Mesendoderm (in vitro differentiated cells): ENCODE results near the gene BTN2A1.
A peak's percentile ranks its signal among the peaks of the same experiment; 100 is the strongest.

ENCODE experiments used
- DNase-seq: peaks from one replicate; pipeline ENCODE4 v3.0.0; 2013
- H2AK5ac ChIP-seq: 2 replicates; pipeline ENCODE4 v1.6.1; 2013; ENCODE audit warnings: low read length, inconsistent platforms
- H2BK120ac ChIP-seq: 2 replicates; pipeline ENCODE4 v1.6.1; 2013; ENCODE audit warnings: low read depth, mild to moderate bottlenecking, low read length, moderate library complexity, mixed read lengths
- H2BK15ac ChIP-seq: replicated peaks from 2 replicates; pipeline ENCODE4 v1.6.1; 2013; ENCODE audit warnings: low read depth, mild to moderate bottlenecking, moderate library complexity
- H2BK5ac ChIP-seq: 2 replicates; pipeline ENCODE4 v1.6.1; 2013; ENCODE audit warnings: low read length, inconsistent platforms
- H3K18ac ChIP-seq: 2 replicates; pipeline ENCODE4 v1.6.1; 2013; ENCODE audit warnings: mild to moderate bottlenecking, low read length, mixed read lengths
- H3K23ac ChIP-seq: one replicate; pipeline ENCODE4 v1.6.1; 2013; ENCODE audit warnings: low read length
- H3K27ac ChIP-seq: 2 replicates; pipeline ENCODE4 v1.5.1; 2013; ENCODE audit warnings: low read depth, mild to moderate bottlenecking, inconsistent platforms, low read length, moderate library complexity
- H3K27me3 ChIP-seq: 2 replicates; pipeline ENCODE4 v1.6.1; 2013; ENCODE audit warnings: low read length, control low read depth, mild to moderate bottlenecking, inconsistent platforms; ENCODE audit not compliant: insufficient read depth, poor library complexity
- H3K36me3 ChIP-seq: 2 replicates; pipeline ENCODE4 v1.6.1; 2013; ENCODE audit warnings: low read length, inconsistent platforms; ENCODE audit not compliant: control insufficient read depth, insufficient read depth
- H3K4ac ChIP-seq: one replicate; pipeline ENCODE4 v1.6.1; 2013; ENCODE audit warnings: low read depth, mild to moderate bottlenecking, low read length, moderate library complexity
- H3K4me1 ChIP-seq: 2 replicates; pipeline ENCODE4 v1.6.1; 2013; ENCODE audit warnings: low read depth, low read length, inconsistent platforms; ENCODE audit not compliant: control insufficient read depth
- H3K4me2 ChIP-seq: 2 replicates; pipeline ENCODE4 v1.6.1; 2013; ENCODE audit warnings: low read length
- H3K4me3 ChIP-seq: 2 replicates; pipeline ENCODE4 v1.5.1; 2013; ENCODE audit warnings: mild to moderate bottlenecking, low read length
- H3K56ac ChIP-seq: one replicate; pipeline ENCODE4 v1.6.1; 2013; ENCODE audit warnings: low read length
- H3K79me1 ChIP-seq: 2 replicates; pipeline ENCODE4 v1.6.1; 2013; ENCODE audit warnings: low read length, inconsistent platforms
- H3K79me2 ChIP-seq: 2 replicates; pipeline ENCODE4 v1.6.1; 2013; ENCODE audit warnings: mild to moderate bottlenecking, low read length; ENCODE audit not compliant: control insufficient read depth, insufficient read depth
- H3K9ac ChIP-seq: 2 replicates; pipeline ENCODE4 v1.6.1; 2013; ENCODE audit warnings: low read length, inconsistent platforms
- H4K5ac ChIP-seq: one replicate; pipeline ENCODE4 v1.6.1; 2013; ENCODE audit warnings: low read length
- H4K8ac ChIP-seq: one replicate; pipeline ENCODE4 v1.6.1; 2013; ENCODE audit warnings: low read depth, mild to moderate bottlenecking, control low read depth, low read length, moderate library complexity
- WGBS: extraction: QIAGEN DNeasy Blood & Tissue Kit; methylation state at CpG from one replicate; pipeline ENCODE4 v1.1.7; 2013; ENCODE audit warnings: low lambda C conversion rate, missing lambda C conversion rate; ENCODE audit not compliant: insufficient coverage; ENCODE audit errors: extremely low coverage; 5-methylcytosine and 5-hydroxymethylcytosine counted together

The BTN2A1 gene

DNA sequence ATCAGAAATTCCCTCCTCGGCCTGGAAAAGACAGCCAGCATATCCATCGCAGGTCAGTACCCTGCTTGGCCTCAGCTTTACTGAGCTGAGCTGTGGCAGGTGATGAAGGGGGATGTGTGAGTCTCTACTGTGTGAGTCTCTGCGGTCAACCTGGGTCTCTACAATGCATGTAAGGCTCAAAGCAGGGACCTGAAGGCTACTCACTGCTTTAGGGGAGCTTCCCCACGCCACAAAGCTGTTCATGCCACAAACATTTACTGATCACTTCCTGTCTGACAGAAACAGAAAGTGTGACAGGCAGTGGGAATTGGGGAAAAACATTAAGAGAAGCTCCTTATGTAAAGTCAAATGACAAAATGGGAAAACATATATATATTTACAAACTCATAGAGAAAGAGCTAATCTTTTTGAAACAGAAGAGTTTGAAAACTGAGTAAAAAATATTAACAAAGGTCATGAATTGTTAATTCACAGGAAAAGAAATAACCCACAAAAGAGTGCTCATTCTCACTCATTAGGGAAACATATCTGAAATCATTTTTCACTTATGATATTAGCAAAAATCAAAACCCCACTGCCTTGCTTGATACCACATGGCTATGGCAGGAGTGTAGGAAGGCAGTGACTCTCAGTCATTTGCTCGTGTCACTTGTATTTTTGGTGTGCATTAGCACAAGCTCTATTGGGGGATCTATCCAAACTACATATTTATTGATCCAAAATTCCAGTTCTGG lies 11.7 kb upstream of the BTN2A1 start:
- Histone ChIP-seq H2BK15ac (no peak overlapping the region), H3K4me2 (no peak overlapping the region), H2BK5ac (no peak overlapping the region), H2AK5ac (no peak overlapping the region), H3K79me1 (no peaks in the 10 kb centered on the region), H3K18ac (no peak overlapping the region), H2BK120ac (no peak overlapping the region), H3K27ac (no peak overlapping the region), H3K79me2 (no peaks in the 10 kb centered on the region), H3K56ac (no peak overlapping the region), H3K27me3 (no peaks in the 10 kb centered on the region), H4K8ac (no peak overlapping the region), H3K36me3 (no peaks in the 10 kb centered on the region), H3K4me1 (no peaks in the 10 kb centered on the region), H3K4ac (no peak overlapping the region), H3K23ac (no peak overlapping the region), H4K5ac (no peak overlapping the region), H3K4me3 (no peak overlapping the region), H3K9ac (no peak overlapping the region)
- no CpG with 5 or more reads among the region's 5 CpGs for WGBS
- DNase-seq = no peak

DNA sequence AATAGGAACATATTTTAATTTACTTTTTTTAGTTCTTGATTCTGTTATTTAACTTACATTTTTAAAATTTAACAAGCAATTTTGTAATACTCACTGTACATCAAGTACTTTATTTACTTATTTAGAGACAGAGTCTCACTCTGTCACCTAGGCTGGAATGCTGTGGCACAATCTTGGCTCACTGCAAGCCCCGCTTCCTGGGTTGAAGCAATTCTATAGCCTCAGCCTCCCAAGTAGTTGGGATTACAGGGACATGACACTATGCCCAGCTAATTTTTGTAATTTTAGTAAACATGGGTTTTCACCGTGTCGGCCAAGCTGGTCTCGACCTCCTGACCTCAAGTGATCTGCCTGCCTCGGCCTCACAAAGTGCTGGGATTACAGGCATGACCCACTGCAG lies 10.5 kb upstream of the BTN2A1 start:
- Histone ChIP-seq H3K4ac (no peak overlapping the region), H3K27me3 (no peaks in the 10 kb centered on the region), H3K4me1 (no peaks in the 10 kb centered on the region), H3K9ac (no peak overlapping the region), H3K56ac (no peak overlapping the region), H3K79me2 (no peaks in the 10 kb centered on the region), H4K5ac (no peak overlapping the region), H2AK5ac (no peak overlapping the region), H3K27ac (no peak overlapping the region), H2BK5ac (no peak overlapping the region), H2BK120ac (no peak overlapping the region), H3K79me1 (no peaks in the 10 kb centered on the region), H2BK15ac (no peak overlapping the region), H3K18ac (no peak overlapping the region), H3K4me3 (no peak overlapping the region), H3K4me2 (no peak overlapping the region), H3K23ac (no peak overlapping the region), H3K36me3 (no peaks in the 10 kb centered on the region), H4K8ac (no peak overlapping the region)
- no peak for DNase-seq
- WGBS = no CpG with 5 or more reads among the region's 5 CpGs

DNA sequence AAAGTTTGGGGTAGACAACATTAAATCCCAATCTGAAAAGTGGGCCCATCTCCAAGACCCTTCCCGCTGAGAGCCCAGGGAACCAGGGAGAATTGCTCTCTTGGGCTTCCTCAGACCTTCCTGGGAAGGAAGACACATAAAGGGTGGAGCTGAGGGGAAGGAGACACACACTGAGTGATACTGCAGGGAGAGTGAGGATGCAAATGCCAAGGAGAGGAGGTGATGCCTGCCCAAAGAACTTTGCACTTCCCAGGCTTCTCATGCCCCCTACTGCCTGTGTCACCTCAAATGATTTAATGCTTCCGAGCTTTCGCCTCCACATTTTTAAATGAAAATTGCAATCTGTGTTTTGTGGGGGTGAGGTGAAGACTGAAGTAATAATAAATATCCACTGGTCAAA lies 7.5 kb upstream of the BTN2A1 start:
- no peaks in the 10 kb centered on the region for H3K79me1 ChIP-seq
- no CpG with 5 or more reads among the region's 3 CpGs for WGBS

DNA sequence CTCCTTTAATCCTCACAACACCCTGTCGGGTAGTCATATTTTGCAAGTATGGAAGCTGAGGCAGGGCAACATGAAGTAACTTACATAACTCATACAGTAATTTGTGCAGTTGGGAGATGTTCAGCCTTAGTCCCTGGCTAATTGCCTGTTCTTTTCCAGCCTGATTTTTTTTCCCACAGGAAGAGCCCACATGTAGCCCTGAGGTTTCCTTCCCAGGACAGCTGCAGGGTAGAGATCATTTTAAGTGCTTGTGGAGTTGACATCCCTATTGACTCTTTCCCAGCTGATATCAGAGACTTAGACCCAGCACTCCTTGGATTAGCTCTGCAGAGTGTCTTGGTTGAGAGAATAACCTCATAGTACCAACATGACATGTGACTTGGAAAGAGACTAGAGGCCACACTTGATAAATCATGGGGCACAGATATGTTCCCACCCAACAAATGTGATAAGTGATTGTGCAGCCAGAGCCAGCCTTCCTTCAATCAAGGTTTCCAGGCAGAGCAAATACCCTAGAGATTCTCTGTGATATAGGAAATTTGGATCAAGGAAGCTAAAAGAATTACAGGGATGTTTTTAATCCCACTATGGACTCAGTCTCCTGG lies 5.0 kb upstream of the BTN2A1 start:
- H2AK5ac ChIP-seq = no peak overlapping the region
- H3K27me3 ChIP-seq = no peaks in the 10 kb centered on the region
- H4K8ac ChIP-seq = no peak overlapping the region
- no peak overlapping the region for H3K4me3 ChIP-seq
- H3K79me1 ChIP-seq = no peaks in the 10 kb centered on the region
- H3K4me2 ChIP-seq = no peak overlapping the region
- H3K18ac ChIP-seq = no peak overlapping the region
- no peak overlapping the region for H3K4ac ChIP-seq
- DNase-seq = no peak
- H4K5ac ChIP-seq = no peak overlapping the region
- H2BK15ac ChIP-seq = no peak overlapping the region
- no peak overlapping the region for H2BK5ac ChIP-seq
- no CpG with 5 or more reads among the region's 1 CpG for WGBS
- H3K56ac ChIP-seq = no peak overlapping the region
- no peak overlapping the region for H3K27ac ChIP-seq
- H3K36me3 ChIP-seq = no peaks in the 10 kb centered on the region
- H2BK120ac ChIP-seq = no peak overlapping the region
- H3K9ac ChIP-seq = no peak overlapping the region
- no peaks in the 10 kb centered on the region for H3K4me1 ChIP-seq
- H3K23ac ChIP-seq = no peak overlapping the region
- H3K79me2 ChIP-seq = no peaks in the 10 kb centered on the region

More for the DNA sequence above, 7.5 kb upstream of the BTN2A1 start:
- no peak overlapping the region for H2AK5ac ChIP-seq
- no peak overlapping the region for H4K5ac ChIP-seq
- no peak overlapping the region for H4K8ac ChIP-seq
- no peaks in the 10 kb centered on the region for H3K4me1 ChIP-seq
- no peak overlapping the region for H3K4me2 ChIP-seq
- H3K18ac ChIP-seq = no peak overlapping the region
- H3K9ac ChIP-seq = no peak overlapping the region
- H3K4ac ChIP-seq = no peak overlapping the region
- no peak overlapping the region for H3K27ac ChIP-seq
- H2BK15ac ChIP-seq = no peak overlapping the region
- DNase-seq = peak; percentile 37
- H3K4me3 ChIP-seq = no peak overlapping the region
- H3K36me3 ChIP-seq = no peaks in the 10 kb centered on the region
- H2BK5ac ChIP-seq = no peak overlapping the region
- H3K27me3 ChIP-seq = no peaks in the 10 kb centered on the region
- H3K56ac ChIP-seq = no peak overlapping the region
- H3K23ac ChIP-seq = no peak overlapping the region
- no peaks in the 10 kb centered on the region for H3K79me2 ChIP-seq
- H2BK120ac ChIP-seq = no peak overlapping the region

DNA sequence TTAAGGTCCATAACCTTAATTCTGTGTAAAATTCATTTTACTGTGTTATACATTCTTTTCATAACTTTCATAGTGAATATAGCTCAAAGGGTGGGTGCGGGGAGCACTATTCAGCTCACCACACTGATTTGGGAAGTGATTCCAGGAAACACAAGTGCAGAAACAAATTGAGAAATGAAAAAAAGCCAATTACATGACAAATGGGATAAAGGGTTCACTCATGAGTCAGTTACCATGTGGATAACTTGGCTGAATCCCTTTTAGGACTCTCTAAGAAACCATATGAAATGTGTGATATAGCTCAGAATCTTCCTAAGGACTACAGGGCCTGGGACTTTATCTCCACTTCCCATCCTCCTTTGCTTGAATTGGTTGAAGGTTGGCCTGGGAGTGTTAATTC lies 3.1 kb upstream of the BTN2A1 start:
- Histone ChIP-seq H4K8ac (no peak overlapping the region), H3K9ac (no peak overlapping the region), H3K27me3 (no peaks in the 10 kb centered on the region), H4K5ac (no peak overlapping the region), H3K79me2 (peaks cover 2% of the 10 kb centered on the region), H2BK5ac (no peak overlapping the region), H3K4ac (no peak overlapping the region), H3K4me1 (no peaks in the 10 kb centered on the region), H3K4me2 (no peak overlapping the region), H3K27ac (no peak overlapping the region), H3K36me3 (no peaks in the 10 kb centered on the region), H3K23ac (no peak overlapping the region), H2BK120ac (no peak overlapping the region), H3K79me1 (peaks cover 4% of the 10 kb centered on the region), H3K4me3 (no peak overlapping the region), H3K56ac (no peak overlapping the region), H2BK15ac (no peak overlapping the region), H2AK5ac (no peak overlapping the region), H3K18ac (no peak overlapping the region)
- DNase-seq = no peak
- no CpG with 5 or more reads among the region's 1 CpG for WGBS
